Measurements from ENCODE around the gene SLC1A1.
A peak's percentile ranks its signal among the peaks of the same experiment; 100 is the strongest.
"Not testable (repeated sequence)": the region's sequence is repeated elsewhere in the genome, so short reads cannot be mapped to it uniquely, and the experiment has no call there.

SLC1A1 gene

GRCh38 chr9:4581861-4582565 is 91.7 kb downstream of the SLC1A1 start:
- DNase-seq, result no peak

DNA sequence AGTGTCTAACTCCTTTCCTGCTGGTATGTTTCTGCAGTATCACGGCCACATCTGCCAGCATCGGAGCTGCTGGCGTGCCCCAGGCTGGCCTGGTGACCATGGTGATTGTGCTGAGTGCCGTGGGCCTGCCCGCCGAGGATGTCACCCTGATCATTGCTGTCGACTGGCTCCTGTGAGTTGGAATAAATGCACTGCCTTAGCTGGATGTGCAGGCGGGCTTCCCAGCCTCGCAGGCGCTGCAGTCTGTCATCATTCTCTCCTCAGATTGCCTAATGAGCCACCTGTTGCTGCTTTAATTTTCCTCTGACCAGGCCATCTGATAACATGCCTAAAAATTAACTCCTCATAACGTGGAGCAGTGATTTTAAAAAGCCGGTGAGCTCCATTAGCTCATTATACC is 92.7 kb downstream of the SLC1A1 start:
- DNase-seq, result no peak

GRCh38 chr9:4584636-4585035 is 94.4 kb downstream of the SLC1A1 start:
- no peak for DNase-seq

DNA sequence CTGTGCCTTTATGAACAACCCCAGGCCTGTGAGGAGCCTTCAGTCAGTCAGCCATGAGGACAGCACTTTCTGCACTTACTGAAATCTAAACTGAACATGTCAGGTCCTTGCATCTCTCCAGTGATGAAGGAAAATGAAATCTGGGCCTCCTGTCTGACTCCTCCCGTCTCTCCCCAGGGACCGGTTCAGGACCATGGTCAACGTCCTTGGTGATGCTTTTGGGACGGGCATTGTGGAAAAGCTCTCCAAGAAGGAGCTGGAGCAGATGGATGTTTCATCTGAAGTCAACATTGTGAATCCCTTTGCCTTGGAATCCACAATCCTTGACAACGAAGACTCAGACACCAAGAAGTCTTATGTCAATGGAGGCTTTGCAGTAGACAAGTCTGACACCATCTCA is 94.9 kb downstream of the SLC1A1 start:
- no peak for DNase-seq

- DNase-seq, result no peak
Measured at GRCh38 chr9:4588721-4589120, 98.5 kb downstream of the SLC1A1 start.

- DNase-seq, result no peak
Measured at GRCh38 chr9:4590430-4591122, 100.3 kb downstream of the SLC1A1 start.

- no peak for DNase-seq
Measured at GRCh38 chr9:4591123-4591500, 100.8 kb downstream of the SLC1A1 start.

DNA sequence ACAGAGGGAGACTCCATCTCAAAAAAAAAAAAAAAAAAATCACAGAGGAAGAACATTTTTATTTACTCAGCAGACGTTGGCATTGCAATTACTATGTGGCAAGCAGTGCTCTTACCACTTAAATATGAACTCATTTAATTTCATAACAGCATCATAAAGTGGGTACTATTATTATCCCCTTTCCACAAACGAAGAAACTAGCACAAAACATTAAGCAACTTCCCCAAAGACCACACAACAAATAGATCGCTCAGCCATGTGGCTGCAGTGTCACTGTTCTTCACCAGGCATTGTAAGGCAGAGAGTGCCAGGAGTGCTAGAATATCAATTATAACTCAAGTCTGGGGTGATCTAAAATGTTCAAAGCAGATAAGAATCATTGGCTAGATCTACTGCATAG is 102.0 kb downstream of the SLC1A1 start:
- no peak for DNase-seq

GRCh38 chr9:4592886-4593285 is 102.6 kb downstream of the SLC1A1 start:
- no peak for DNase-seq

- DNase-seq, result no peak
Measured at GRCh38 chr9:4594545-4594944, 104.3 kb downstream of the SLC1A1 start.

- no peak for DNase-seq
Measured at GRCh38 chr9:4594994-4595393, 104.7 kb downstream of the SLC1A1 start.

- DNase-seq, result no peak
Measured at GRCh38 chr9:4596165-4596922, 106.1 kb downstream of the SLC1A1 start.

- DNase-seq, result peak; percentile 18
Measured at GRCh38 chr9:4600368-4600767, 110.1 kb downstream of the SLC1A1 start.

DNA sequence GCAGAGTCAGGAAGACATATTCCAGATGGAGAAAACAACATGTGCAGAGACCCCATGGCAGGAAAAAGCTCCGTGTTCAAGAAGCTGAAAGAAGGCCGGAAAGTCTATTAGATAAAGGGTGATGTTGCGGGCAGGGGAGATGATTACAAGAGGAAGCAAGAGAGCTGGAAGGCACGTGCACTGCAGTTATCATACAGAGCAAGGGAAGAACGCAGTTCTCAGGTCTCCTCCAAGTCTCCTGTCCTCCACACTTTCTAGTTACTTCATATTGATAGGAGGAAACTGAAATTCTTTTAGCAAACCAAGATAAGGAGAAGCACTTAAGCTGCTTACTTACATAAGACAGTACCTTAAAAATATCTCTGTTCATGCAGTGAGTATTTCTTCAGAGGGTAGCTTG is 113.6 kb downstream of the SLC1A1 start:
- no peak for DNase-seq

DNA sequence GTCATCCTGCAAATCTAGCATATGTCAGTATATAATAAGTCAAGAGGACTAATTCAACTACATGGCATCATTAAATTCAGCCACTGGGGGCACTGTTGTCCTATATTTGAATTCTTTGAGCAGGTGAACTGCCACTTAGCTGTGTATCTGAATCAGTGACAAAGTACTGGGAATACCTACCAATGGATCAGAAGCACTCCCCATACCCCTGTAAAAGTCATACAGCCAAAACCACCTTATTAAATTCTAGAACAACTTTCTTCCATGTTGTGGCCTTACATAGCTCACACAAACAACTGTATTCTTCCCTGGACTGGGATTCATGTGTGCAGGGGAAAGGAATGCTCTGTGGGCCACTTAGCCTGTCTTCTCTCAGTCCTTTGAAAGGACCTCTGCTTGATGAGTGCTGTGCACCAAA is 114.4 kb downstream of the SLC1A1 start:
- peak; percentile 88 for DNase-seq

DNA sequence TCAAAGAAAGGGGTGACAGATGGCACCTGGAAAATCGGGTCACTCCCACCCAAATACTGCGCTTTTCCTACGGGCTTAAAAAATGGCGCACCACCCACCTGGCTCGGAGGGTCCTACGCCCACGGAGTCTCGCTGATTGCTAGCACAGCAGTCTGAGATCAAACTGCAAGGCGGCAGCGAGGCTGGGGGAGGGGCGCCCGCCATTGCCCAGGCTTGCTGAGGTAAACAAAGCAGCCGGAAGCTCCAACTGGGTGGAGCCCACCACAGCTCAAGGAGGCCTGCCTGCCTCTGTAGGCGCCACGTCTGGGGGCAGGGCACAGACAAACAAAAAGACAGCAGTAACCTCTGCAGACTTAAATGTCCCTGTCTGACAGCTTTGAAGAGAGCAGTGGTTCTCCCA is 115.8 kb downstream of the SLC1A1 start:
- not testable (repeated sequence) for DNase-seq

DNA sequence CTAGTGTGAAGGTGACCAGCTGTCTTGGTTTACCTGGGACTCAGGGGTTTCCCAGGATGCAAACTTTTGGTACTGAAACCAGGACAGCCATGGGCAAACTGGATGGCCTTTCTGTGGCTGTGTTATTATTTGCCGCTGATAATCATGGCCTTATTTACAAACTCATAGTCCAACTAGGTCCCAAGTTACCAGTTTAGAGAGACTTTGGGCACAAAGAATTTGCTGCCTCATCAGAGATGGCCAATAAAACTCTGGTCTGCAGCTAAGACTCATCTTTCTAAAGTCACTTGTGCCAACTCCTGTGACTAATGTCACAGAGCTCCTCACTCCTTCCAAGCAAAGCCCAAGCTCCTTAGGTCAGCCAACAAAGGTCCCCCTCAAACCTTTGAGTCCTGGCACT is 124.4 kb downstream of the SLC1A1 start:
- DNase-seq, result no peak

DNA sequence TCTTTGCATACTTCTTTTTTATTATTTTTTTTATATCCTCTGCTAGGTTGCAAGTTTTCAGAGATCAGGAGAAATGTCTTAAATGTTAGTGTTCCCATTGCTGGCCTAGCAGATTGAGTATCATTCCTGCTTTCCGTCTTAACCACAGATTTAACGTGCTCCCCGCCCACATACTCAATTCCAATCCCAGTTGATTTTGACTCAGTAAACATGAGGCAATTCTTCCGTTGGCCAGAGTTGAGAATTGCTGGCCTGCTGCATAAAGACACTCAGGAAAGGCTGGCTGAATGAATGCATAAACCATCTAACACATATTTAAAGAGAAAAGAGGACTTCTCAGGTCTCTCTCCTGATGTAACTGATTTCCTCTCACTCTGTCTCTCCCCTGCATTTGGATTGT is 125.0 kb downstream of the SLC1A1 start:
- DNase-seq, result no peak

- no peak for DNase-seq
Measured at GRCh38 chr9:4615778-4616177, 125.5 kb downstream of the SLC1A1 start.

DNA sequence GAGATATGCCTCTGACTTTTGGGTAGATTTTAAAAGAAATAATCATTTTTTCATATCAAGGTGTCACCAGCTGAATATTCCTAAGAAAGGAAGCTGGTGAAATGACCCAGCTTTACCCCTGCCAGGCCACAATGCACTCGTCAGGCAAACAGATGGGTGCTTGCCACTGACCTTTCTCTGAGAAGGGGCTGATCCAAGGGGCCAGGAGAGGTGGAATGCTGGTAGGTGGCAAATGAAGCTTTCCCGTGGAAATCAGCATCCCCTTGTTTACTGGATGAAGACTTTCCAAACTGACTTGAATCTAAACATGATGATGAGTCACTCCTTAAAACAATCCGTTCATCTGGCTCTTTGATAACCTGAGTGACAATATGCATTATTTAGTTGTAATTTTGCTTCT is 127.5 kb downstream of the SLC1A1 start:
- DNase-seq, result no peak

GRCh38 chr9:4618700-4619099 is 128.4 kb downstream of the SLC1A1 start:
- no peak for DNase-seq

GRCh38 chr9:4620057-4620765 is 129.9 kb downstream of the SLC1A1 start:
- no peak for DNase-seq

DNA sequence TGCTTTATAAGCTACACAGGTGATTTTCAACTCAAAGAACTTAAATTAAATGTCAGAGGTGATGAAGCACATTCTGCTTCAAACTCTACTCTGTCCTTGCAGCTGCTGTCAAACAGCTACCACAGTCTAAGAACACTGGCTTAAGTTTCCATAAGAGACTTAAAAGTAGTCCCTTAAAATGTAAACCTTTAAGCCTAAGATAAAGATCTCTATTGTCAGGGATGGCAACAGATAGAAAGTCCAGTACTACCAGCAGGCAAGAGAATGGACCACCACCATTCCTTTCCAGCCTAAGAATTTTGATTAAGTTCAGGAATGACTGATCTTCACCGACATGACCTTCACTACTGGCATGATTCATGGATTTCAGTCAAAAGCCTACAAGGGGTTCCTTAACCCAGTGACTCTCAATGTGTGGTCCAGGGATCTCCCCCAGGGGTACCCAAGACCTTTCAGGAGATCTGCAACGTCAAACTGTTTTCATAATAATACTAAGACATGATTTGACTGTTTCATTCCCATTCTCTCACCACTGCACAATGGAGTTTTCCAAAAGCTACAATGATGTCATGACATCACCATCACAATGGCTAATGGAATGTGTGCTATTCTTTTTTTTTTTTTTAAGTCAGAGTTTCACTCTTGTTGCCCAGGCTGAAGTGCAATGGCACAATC is 130.8 kb downstream of the SLC1A1 start:
- no peak for DNase-seq

Measured in hematopoietic multipotent progenitor cell treated with erythropoietin and hydrocortisone succinate and interleukin-3 and kit ligand, for 6 days (in vitro differentiated cells).